Measurements from ENCODE around the gene PCYT2. TPM values are rescaled to one million over a fixed set of nuclear protein-coding genes. Genes with fewer than 3 reads are reported as not detected.

Gene PCYT2
- total RNA-seq, 1 donor from 2014 or later = 39.7 TPM

DNA sequence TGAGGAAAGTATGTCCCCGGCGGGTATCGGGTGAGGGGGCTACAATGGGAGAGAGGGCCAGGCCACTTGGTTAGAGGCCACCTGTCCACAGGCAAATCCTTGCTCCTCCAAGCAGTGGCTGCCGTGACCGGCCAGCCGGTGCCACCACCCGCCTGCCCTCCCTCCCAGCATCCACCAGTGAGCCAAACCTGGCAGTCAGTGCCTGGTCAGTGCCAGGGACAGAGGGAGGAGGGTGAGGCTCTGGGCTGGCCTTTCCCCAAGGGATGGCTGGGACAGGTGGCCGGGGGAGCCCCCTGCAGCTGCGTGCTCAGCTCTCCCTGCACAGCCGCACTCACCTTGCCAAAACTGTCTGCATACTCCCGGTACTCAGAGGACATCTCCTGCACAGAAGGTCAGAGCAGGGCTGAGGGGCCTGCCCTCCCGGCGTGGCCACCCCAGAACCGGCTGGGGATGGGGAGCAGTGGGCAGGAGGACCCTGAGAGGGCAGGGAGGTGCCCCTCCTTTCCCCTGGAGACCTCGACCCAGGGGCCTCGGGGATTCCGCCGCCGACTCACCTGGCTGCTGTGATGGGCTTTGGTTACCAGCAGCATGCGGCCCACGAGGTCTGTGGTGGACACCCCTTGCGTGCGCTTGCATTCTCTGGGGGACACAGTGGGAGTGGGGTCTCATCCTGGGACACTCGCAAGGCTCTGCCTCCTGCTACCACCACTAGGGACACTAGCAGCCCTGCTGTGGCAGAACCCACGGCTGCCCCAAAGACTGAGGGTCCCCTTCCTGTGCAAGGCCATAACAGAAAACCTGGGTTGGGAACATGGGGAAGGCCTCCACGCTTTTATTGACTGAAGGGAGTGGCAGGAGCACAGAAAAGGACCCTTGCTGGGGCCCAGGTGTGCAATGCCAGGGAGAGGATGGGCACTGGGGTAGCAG is 3.7 kb downstream of the PCYT2 start:
- peaks cover 47% of the 10 kb centered on the region for H3K36me3 ChIP-seq
- ATAC-seq = no peak
- no peak for DNase-seq
- H3K4me1 ChIP-seq = peaks cover 20% of the 10 kb centered on the region
- H3K27me3 ChIP-seq (ENCODE audit: low read depth) = no peaks in the 10 kb centered on the region
- no peaks in the 10 kb centered on the region for H3K9me3 ChIP-seq
- no peak overlapping the region for H3K27ac ChIP-seq
- no peak for TF ChIP-seq CTCF (IDR thresholded peaks at IDR 0.05)
- no peak overlapping the region for H3K4me3 ChIP-seq
- intact Hi-C loops (cut with DNase I) = no loop called here

DNA sequence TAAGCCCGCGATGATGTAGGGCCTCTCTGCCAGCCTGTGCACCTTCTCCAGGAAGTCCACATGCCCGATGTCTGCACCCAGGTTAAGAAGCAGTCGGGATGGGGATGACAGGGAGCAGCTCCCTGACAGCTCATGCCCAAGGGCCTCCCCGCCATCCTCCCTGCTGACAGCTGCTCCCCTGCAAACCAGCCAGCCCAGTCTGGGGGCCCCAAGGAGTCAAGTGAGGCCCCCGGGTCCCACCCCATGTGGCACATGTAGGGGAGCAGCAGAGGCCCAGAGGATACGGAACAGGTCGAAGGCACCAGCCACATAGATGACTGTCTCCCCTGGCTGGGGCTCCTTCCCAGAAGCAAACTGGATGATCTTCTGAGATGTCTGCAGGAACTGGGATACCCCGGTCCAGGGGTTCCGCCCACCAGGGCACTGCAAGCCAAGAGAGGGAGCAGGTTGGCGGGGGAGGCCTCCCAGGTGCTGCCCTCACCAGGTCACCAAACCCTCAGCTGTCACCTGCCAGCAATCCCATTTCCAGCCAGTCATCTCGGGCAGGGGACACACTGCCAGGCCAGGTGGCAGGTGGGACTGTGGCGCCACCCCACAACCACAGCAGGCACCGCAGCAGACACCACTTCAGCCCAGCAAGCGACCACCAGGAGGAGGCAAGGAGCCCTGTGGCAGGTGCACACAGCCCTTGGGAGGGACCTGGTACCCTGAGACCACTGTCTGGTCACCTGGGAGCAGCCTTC is 4.6 kb downstream of the PCYT2 start:
- intact Hi-C loops (cut with DNase I) = no loop called here
- no peak for DNase-seq
- peaks cover 21% of the 10 kb centered on the region for H3K4me1 ChIP-seq
- no peak overlapping the region for H3K4me3 ChIP-seq
- TF ChIP-seq CTCF (IDR thresholded peaks at IDR 0.05) = no peak
- H3K27me3 ChIP-seq (ENCODE audit: low read depth) = peaks cover 2% of the 10 kb centered on the region
- H3K9me3 ChIP-seq = no peaks in the 10 kb centered on the region
- ATAC-seq = no peak
- no peak overlapping the region for H3K27ac ChIP-seq
- H3K36me3 ChIP-seq = peaks cover 40% of the 10 kb centered on the region

DNA sequence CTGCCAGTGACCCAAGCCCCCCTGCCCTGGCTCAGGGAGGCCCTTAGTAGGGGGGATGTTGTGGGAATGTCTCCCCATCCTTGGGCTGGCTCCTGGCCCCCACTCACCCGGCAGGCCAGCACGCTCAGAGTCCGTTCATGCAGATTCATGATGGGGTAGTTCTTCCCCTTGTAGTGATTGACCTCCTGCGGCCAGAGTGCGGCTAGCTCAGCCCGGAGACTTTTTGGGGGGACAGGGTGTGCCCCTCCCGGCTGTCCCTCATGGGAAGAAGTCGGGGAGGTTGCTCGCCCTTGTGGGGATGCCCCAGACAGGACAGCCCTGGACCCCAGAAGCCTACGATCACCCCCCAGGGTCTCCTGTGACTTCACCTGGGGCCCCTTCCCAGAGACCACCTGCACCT is 5.2 kb downstream of the PCYT2 start:
- TF ChIP-seq CTCF (IDR thresholded peaks at IDR 0.05) = no peak
- DNase-seq = no peak
- peaks cover 4% of the 10 kb centered on the region for H3K27me3 ChIP-seq (ENCODE audit: low read depth)
- H3K27ac ChIP-seq = no peak overlapping the region
- peaks cover 40% of the 10 kb centered on the region for H3K36me3 ChIP-seq
- ATAC-seq = no peak
- H3K4me3 ChIP-seq = no peak overlapping the region
- no peaks in the 10 kb centered on the region for H3K9me3 ChIP-seq
- peaks cover 23% of the 10 kb centered on the region for H3K4me1 ChIP-seq
- intact Hi-C loops (cut with DNase I) = no loop called here

DNA sequence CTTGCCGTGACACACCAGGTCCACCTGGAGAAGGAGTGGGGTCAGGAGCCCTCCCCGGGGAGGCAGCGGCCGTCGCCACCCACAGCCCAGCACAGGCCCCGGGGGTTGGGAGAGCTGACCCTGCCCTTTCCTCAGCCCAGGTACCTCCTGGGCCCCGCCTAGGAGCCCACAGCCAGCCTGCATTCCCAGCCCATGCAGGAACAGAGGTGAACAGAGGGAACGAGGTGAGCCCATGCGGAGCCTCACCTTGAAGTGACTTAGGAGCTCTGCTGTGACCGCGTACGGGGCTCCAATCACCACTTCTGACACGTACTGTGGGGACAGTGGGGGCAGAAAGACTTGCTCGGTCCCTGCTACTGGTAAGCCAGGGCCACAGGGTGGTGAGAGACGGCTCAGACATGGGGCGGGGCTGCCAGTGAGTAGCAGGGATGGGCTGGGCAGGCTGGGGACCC is 5.7 kb downstream of the PCYT2 start:
- no peak for DNase-seq
- peaks cover 4% of the 10 kb centered on the region for H3K27me3 ChIP-seq (ENCODE audit: low read depth)
- no peak for ATAC-seq
- TF ChIP-seq CTCF (IDR thresholded peaks at IDR 0.05) = no peak
- intact Hi-C loops (cut with DNase I) = no loop called here
- H3K9me3 ChIP-seq = no peaks in the 10 kb centered on the region
- peaks cover 44% of the 10 kb centered on the region for H3K36me3 ChIP-seq
- peaks cover 20% of the 10 kb centered on the region for H3K4me1 ChIP-seq
- H3K4me3 ChIP-seq = no peak overlapping the region
- no peak overlapping the region for H3K27ac ChIP-seq

DNA sequence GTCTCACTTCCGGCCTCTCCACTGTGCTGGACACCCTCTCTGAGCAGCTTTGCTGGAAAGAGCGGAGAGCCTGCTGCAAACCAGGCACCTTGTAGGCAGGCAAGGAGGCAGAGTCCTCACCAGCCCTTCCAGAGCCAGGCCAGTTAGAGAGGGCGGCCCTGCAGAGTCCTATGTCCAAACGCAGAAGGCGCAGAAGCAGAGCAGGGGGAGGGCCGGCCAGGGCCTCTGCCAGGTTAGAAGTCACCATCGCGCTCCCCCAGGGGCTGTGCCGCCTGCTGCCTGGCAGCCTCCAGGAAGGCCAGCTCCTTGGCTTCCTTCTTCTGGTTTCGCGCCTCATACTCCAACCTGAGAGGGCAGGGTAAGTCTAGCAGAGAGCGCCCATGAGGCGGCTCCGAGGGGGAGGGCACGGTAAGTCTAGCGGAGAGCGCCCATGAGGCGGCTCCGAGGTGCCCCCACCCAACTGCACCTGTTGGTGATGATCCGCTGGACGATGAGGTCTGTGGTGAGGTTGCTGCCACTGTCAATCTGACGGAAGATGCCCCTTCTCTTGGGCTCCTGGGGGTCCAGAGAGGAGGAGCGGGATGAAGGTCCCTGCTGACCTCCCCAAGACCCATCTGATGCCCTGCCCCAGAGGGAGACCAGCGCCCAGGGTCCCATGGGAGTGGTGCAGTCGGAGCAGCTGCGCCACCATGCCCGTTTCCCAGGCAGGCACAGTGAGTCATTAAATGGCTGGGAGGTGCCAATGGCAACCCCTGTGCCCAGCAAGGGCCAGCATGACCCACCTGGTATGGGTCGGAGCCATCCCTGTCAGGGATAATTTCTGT is 6.4 kb downstream of the PCYT2 start:
- peaks cover 4% of the 10 kb centered on the region for H3K27me3 ChIP-seq (ENCODE audit: low read depth)
- H3K27ac ChIP-seq = no peak overlapping the region
- H3K4me3 ChIP-seq = no peak overlapping the region
- intact Hi-C loops (cut with DNase I) = no loop called here
- DNase-seq = no peak
- H3K36me3 ChIP-seq = peaks cover 50% of the 10 kb centered on the region
- no peak for TF ChIP-seq CTCF (IDR thresholded peaks at IDR 0.05)
- peaks cover 14% of the 10 kb centered on the region for H3K4me1 ChIP-seq
- ATAC-seq = no peak
- no peaks in the 10 kb centered on the region for H3K9me3 ChIP-seq

All from lower lobe of right lung (tissue), 2 donors.